Kidney glomerular epithelial cell (primary cell): ENCODE results near the gene HIPK1.
"Not testable (repeated sequence)": the region's sequence is repeated elsewhere in the genome, so short reads cannot be mapped to it uniquely, and the experiment has no call there.

Source experiments
- DNase-seq: peaks from one replicate; lab custom pipeline; 2025; lab: John Stamatoyannopoulos, UW

The HIPK1 gene

DNA sequence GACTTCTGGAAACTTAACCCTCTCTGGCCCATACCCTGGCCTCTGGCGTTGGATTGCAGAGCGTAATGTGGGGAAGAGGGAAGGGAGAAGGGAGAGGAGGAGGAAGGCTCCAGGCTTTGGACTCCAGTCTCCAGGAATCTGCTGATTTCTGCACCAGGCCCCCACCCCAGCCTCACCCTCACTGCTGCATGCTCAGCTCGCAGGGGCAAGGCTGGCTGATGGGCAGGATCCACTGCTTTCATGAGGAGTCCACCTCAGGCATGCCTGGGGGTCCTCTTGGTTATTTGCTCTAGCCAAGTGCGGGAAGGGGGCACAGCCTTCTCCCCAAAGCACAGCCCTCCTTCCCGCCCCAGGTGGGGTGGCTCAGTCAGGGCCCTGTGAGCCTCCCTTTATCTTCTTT is 53.8 kb downstream of the HIPK1 start:
- no peak for DNase-seq

DNA sequence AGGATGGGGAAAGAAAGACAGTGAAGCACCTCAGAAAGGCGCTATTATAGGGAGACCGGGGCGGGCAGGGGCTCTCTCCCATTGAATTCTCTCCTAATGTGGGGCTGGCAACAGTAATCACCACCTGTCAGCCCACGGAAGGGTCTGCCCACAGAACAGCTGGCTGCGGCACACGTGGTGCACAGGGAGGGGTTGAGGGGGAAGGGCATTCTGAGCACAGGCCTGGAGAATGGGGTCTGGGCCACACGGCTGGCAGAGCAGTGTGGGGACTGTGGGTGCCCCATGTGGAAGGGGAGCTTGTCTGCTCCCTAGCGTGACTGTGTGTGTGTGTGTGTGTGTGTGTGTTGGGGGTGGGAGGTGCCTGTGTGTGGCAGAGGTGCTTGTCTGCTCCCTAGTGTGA is 54.3 kb downstream of the HIPK1 start:
- no peak for DNase-seq

GRCh38 chr1:113983826-113984225 is 54.7 kb downstream of the HIPK1 start:
- DNase-seq, result no peak

DNA sequence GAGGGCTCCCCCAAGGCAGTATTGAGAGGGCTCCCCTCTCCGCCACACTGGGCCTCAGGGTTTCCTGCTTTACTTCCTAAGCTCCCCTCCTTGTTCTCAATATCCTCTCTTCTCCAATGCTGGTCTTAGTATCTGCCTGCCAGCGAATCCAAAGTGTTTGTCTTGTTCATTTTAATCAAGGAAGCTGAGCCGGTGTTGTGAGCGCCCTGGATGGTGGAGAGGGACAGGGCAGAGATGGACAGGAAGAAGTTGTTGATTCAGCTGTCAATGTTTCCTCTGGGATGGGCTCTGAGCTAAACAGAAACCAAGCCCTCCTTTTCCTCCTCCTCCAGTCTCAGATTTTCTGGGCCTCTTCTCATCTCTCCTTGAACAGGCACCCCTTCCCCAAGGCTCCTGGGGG is 55.6 kb downstream of the HIPK1 start:
- no peak for DNase-seq

GRCh38 chr1:113986802-113987201 is 57.7 kb downstream of the HIPK1 start:
- no peak for DNase-seq

DNA sequence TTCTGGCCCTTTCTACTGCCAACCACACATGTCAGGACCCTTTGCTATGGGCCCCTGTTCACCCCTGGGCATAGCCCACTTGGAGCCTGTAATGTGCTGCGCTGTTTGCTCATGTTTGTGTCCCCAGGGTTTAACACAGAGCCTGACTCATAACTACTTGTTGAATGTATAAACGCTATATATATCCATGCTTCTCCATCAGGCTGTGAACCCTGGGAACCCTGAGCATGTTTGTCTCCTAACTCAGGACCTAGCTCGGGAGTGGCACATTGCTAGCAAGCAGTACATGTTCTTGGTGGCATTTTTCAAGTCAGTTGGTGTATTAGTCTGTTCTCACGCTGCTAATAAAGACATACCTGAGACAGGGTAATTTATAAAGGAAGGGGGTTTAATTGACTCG is 58.1 kb downstream of the HIPK1 start:
- no peak for DNase-seq

GRCh38 chr1:113990530-113990929 is 61.4 kb downstream of the HIPK1 start:
- no peak for DNase-seq

- no peak for DNase-seq
These were observed 61.8 kb downstream of the HIPK1 start for GRCh38 chr1:113990961-113991360.

DNA sequence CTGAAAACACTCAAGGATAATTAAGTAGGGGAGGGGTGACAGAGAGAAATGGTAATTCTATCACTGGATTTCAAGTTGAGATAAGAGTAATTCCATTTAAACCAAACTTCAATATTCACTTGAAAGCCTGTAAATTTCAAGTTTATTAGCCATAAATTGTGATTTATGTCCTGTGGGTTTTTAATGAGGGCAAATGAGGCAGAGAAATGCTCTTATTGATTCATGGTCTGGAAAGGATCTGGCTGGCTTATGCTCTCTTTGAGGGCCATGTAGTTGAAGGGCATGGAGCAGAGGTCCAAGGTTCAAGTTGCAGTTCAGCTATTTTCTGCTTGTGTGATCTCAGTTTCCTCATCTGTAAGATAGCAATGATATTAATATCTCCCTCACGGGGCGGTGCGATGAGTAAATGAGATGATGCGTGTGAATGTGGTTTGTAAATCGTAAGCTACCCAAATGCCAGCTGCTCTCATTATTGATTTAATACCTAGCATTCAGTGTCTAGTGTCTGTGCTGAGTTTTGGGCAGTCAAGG is 62.4 kb downstream of the HIPK1 start:
- DNase-seq, result no peak

DNA sequence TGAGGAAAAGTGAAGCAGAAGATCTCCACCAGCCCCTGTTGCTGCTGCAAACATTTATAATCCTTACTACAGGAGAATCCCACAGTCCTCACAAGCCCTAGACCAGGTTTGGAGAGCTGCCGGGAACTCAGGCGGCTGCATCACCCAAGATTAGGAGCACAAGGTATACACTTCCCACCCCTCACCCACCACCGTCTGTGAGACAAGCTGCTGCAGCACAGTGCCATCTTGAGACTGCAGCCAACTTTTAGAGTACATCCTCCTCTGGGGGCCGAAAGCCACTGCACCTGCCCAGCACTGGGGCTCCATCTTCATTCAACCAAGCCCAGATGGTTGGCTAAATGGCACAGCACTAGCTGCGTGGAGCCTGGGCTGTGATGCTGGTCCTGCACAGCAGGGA is 63.9 kb downstream of the HIPK1 start:
- DNase-seq, result no peak

DNA sequence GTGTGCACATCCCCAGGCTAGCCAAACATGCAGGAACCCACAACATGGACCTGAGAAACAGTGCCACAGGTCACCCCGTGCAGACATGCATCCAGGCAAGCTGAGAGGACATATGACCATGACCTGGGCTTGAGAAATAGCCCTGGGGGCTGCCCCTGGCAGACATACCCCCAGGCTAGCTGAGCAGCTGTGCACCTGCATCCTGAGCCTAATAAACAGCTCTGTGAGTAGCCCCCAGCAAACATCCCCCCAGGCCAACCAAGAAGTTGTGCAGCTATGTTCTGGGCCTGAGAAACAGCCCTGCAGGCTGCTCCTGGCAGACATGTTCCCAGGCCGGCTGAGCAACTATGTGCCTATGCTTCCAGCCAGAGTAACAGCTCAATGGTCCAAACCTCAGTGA is 64.6 kb downstream of the HIPK1 start:
- DNase-seq, result no peak

DNA sequence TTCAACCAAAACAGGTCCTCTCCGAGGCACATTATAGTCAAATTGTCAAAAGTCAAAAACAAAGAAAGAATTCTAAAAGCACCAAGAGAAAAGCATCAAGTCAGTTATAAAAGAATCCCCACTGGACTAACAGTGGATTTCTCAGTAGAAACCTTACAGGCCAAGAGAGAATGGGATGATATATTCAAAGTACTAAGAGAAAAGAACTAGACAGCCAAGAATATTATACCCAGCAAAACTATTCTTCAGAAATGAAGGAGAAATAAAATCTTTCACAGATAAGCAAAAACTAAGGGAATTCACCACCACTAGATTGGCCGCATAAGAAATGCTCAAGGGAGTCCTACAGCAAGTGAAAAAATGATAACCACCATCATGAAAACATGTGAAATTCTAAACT is 66.3 kb downstream of the HIPK1 start:
- DNase-seq, result no peak

- DNase-seq, result no peak
These were observed 69.2 kb downstream of the HIPK1 start for GRCh38 chr1:113998361-113998760.

- DNase-seq, result no peak
These were observed 70.1 kb downstream of the HIPK1 start for GRCh38 chr1:113999233-113999632.

DNA sequence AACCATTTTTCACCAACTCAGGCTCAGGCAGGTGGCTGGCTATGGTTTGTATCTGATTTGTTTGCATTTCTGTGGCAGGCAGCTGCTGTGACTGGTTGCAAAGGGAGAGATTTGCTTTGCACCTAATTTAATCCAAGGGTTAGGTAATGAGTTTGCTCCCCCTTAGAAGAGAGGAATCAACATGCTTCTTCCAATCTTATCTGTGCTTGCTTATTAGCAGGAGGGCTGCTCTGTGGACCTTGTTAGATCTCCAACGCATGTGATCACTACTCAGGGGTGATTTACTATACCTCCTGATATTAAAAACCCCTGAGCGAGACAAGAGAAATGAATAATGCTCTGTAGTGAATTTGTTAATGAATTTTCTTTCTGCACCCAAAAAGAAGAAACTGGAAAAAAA is 70.7 kb downstream of the HIPK1 start:
- no peak for DNase-seq

DNA sequence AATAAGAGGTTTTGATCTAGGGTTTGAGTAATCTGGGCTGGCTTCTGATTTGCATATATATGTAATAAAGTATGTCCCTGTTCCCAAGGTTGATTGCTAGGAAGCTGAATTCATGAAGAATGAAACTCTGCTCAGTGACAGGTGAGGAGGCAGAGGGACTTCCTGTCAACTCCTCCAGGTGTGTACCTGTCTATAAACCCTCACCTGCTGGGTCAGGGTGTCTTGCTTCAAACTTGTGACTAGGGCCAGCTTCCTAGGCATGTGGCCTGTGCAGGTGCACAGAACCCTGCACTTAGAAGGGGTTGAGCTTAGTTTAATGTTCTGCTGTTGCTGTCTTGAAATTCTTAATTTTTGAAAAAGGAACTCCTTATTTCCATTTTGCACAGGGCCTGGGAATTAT is 71.3 kb downstream of the HIPK1 start:
- DNase-seq, result no peak

DNA sequence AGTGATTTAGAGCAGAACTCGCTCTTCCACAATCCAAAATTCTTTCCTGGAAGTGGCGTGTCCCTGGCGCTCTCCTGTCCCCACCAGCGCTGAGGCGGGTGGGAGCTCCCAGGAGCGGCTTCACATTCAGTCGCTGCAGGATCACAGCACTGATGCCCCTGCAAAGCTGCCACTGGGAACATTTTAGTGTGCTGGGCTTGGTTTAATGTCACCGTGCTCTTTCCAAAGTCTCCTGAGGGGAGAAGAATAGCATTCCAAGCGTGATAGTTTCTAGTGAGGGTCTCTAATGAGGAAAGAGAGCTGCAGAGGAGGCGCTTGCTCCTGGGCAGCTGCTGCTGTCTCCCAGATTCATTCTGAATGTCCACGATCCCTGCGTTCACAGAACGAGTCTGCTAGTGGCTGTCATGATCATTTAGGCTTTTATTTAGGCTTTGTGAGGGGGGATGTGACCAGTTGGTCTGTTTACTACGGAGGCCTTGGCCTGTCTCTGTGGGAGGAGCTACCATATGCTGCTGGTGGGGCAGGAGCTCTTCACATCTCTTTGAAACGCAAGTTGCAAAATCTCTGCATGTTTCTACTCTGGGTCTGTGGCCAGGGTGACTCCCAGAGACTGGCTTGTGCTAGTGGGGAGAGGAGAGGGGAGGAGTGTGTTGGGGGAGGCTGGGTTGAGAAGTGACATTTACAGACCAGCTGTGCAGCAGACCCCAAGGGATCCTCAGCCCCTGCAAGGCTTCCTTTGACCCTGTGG is 73.5 kb downstream of the HIPK1 start:
- no peak for DNase-seq

DNA sequence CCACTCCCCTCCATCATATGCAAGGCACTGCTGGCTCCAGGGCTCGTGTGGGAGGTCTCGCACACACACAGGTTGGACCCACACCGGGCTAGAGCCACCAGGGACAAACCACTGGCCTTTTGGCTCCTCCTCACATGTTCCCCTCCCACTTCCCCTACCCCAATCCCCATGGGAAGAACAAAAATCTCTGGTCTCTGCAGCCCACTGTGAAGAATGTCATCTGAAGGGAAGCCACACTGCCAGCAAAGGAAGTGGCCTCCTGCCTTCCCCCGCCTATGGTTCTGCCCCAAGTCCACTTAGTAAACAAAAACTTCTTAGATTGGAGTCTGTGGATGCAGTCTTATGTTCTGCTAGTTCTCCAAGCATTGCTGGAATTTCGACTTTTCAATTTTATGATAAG is 74.3 kb downstream of the HIPK1 start:
- DNase-seq, result no peak

GRCh38 chr1:114006825-114007224 is 77.7 kb downstream of the HIPK1 start:
- not testable (repeated sequence) for DNase-seq

DNA sequence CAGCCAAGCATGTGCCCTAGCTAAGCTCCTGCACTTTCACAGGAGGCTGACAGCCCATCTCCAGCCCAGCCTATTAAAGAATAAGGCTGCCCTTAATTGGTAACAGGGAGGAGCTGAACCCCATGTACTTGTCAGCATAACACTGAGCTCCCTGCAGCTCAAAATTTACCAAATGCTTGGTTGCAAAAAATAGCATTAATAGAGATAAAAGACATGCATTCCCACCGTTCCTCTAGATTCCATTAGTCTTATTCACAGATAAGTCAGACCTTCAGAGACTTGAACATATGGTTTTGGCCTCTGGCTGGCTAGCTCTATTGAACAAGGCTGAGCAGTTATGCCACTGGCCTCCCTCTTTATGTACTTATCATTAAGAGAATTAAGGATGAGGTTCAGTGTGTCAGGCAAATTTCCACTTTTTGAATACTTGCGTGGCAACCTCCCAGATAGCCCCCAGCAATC is 79.4 kb downstream of the HIPK1 start:
- DNase-seq, result no peak

GRCh38 chr1:114008993-114009392 is 79.9 kb downstream of the HIPK1 start:
- DNase-seq, result no peak

- no peak for DNase-seq
These were observed 80.3 kb downstream of the HIPK1 start for GRCh38 chr1:114009393-114009792.

DNA sequence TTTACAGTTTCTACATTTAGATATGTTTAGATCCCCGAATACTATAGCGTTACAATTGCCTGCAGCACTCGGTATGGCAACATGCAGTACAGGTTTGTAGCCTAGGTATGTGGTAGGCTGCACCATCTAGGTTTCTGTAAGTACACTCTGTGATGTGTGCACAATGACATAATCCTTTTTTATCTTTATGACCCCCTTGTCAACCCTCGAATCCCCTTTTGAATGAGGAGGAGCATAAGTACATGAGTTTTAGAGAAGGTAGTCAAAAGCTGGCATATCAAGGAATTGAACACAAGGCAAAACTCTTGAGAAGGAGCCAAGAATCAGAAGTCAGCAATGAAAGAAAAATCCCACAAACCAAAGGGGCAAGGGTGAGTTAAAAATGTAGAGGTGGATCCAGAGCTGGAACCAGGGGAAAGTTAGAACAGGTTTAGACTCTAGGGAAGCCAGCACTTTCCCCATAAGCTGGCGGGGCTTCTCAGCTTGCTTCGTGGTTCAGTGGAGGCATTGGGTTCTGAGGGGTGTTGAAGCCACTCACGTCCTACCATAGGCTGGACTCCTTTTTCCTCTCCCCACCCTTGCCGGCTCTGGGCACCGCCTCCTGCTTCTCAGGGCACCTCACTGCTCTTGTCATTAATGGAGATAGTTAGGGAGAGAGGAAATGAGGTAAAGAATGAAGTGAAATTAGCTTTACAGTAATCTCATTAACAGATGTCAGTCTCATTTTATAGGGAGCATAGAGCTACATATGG is 81.5 kb downstream of the HIPK1 start:
- no peak for DNase-seq
